H1 (cell line): ENCODE measurements around the gene TMEM151B. TPM values are rescaled to one million over a fixed set of nuclear protein-coding genes. Genes with fewer than 3 reads are reported as not detected.

Experiments used
- CEBPB ChIP-seq: IDR thresholded peaks from 2 replicates; pipeline ENCODE4 v1.6.1; 2012; ENCODE audit warnings: low read depth, low read length
- CHD7 ChIP-seq: fragments of 300-600 bp; sonication (generic); IDR thresholded peaks from 2 replicates; pipeline ENCODE4 v1.7.1; 2012; ENCODE audit warnings: low read length, moderate library complexity, mild to moderate bottlenecking, inconsistent platforms; ENCODE audit not compliant: insufficient replicate concordance
- MAFK ChIP-seq: IDR thresholded peaks from 2 replicates; pipeline ENCODE4 v1.6.1; 2012; ENCODE audit warnings: low read depth, mild to moderate bottlenecking, improper control_type of control experiment, low read length
- NRF1 ChIP-seq: IDR thresholded peaks from 2 replicates; pipeline ENCODE4 v1.6.1; 2011; ENCODE audit warnings: mild to moderate bottlenecking, low read depth, low read length, improper control_type of control experiment
- POLR2AphosphoS5 ChIP-seq: IDR thresholded peaks from 2 replicates; pipeline ENCODE4 v1.6.1; 2011; ENCODE audit warnings: low read depth, low read length
- RBBP5 ChIP-seq: IDR thresholded peaks from 2 replicates; pipeline ENCODE4 v1.7.1; 2012; ENCODE audit warnings: low read depth, mild to moderate bottlenecking, inconsistent platforms, low read length, moderate library complexity, borderline replicate concordance
- SP2 ChIP-seq: IDR thresholded peaks from 2 replicates; pipeline ENCODE4 v1.6.1; 2012; ENCODE audit warnings: mild to moderate bottlenecking, low read length, inconsistent platforms
- polyA plus RNA-seq, 7 experiments: library from polyadenylated mRNA; depleted of rRNA in 3 of 7; stranded (reverse) in 5 of 7; unstranded in 2 of 7; fragments of >200 nt in 5 of 7; fragments of 200-250 nt in 2 of 7; gene quantifications; 1 replicate in 5 of 7; 2 replicates in 1 of 7; 4 replicates in 1 of 7; pipeline versions ENCODE4 v1.2.1 to v1.2.3, GENCODE V29; 2011 to 2013; ENCODE audit warnings: missing spikeins in 2 of 7, mixed read lengths in 2 of 7
- total RNA-seq: library from RNA; stranded (reverse); fragmentation: NEBNext Ultra II Directional; extraction: Animal tissue kit (Norgen Biotek cat#: 25700); gene quantifications from 2 replicates; pipeline ENCODE4 v1.2.1, GENCODE V29; 2021

TMEM151B gene
- total and polyA plus RNA-seq, 2 of the 8 experiments (the other 6 are each of a cell fraction or from before 2014, with no cell fraction given), result 8.0 to 15.5 TPM

DNA sequence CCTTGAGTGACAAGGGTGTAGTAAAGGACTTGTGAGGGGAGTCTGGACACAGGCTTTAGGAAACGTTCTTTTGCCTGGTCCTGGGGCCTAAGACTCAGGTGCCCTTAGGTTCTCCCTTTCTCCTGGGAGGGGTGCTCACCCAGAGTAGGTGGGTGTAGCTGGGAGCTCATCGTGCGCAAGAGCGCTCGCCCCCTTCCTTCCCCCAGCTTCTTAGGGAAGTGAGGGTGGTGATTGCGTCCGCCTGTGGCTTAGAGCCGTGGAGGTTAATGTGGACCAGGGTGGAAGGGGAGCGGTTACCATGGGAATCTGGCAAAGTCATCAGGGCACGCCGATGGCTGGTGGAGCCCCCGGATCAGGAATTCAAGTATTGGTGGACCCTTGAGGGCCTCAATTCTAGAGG lies 46.2 kb downstream of the TMEM151B start (continued):
- TF ChIP-seq CHD7 (no peak), MAFK (no peak), SP2 (no peak), CEBPB (no peak), NRF1 (no peak), POLR2AphosphoS5 (no peak), RBBP5 (no peak)
